Islet of Langerhans (tissue), 1 donor: ENCODE data around the gene CPSF4L.
"Not testable (repeated sequence)": the region's sequence is repeated elsewhere in the genome, so short reads cannot be mapped to it uniquely, and the experiment has no call there.

ENCODE experiments used
- FAIRE-seq: peaks from one replicate; lab custom pipeline; 2011; peaks lifted over from hg19 to GRCh38; lab: Jason Lieb, UNC

The CPSF4L gene

DNA sequence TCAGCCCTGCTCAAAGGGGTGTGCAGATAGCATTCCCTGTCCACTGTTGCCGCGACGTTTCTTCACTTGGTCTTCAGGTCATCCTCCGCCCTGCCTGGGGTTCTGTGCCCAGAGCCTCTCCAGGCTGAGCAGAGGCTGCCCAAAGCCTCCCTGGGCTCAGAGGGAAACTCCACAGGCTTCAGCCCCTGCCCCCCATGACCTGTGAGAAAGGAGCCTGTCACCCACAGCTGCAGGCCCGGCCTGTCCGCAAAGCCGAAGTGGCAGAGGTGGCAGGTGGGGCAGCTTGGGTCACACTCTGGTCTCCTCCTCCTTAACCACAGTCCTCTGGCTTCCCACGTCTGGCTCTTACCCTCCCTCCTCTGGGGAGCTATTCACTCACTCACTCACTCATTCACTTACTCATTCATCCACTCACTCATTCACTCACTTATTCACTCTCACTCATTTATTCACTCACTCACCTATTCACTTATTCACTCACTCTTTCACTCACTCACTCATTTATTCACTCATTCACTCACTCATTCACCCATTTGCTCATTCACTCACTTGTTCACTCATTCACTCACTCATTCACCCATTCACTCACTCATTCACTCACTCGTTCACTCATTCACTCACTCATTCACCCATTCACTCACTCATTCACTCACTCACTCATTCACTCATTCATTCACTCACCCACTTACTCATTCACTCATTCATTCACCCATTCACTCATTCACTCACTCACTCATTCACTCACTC, 7.1 kb upstream of the CPSF4L start:
- no peak for FAIRE-seq

DNA sequence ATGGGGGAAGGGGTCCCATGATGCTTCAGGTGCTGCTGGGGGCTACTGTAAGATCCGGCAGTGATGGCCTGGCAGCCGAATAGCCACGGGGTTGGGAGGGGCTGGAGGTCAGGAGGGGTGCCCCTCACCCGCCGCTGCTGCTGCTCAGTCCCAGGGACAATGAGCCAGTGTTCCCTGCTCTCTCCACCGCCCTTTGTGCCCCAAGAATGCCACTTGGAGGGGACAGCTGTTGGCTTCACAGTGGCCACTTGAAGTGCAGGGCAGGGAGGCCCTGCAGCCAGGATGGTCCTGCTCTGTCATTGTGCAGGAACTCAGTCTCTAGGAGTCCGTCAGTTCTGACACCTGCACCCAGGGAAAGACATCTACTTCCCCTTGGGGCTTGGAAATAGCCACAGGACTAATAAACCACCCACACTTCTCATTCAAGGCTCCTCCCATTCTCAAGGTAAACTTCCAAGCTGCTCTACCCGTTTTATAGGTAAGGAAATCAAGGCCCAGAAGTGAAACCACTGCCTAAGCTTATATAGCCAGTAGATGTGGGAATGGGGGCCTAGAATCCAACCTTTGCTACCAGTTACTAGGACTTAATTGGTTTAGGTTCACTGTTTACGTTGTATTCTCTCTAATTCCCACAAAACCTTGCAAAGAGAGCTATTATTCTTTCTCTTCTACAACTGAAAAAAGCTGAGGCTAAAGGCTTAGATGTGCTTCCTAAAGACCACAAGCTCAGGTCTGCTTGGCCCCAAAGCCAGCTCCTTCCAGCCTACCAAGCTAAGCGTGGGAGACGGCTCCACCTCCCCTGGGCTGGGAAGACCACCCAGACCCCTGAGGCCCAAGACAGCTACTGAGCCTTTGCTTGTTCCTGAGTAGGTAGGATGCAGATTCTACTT, 6.2 kb upstream of the CPSF4L start:
- FAIRE-seq = no peak

DNA sequence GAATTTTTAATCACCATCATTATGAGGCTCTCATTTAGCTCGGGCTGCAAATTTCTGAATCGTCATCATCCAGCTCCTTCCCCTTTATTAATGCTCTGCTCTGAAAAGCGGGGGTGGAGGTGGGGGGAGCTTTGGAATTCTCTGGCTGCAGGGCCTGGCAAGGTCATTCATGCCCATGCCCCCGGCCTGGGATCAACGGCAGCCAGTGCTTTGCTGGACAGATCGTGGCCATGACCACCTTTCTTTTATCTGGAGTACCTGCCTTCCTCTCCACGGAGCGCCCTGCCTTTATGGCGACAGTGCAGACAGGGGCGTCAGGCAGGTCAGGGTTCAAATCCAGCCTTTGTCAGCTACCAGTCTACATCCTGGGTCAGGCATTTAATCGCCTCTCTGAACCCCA, 5.1 kb upstream of the CPSF4L start:
- FAIRE-seq = no peak

DNA sequence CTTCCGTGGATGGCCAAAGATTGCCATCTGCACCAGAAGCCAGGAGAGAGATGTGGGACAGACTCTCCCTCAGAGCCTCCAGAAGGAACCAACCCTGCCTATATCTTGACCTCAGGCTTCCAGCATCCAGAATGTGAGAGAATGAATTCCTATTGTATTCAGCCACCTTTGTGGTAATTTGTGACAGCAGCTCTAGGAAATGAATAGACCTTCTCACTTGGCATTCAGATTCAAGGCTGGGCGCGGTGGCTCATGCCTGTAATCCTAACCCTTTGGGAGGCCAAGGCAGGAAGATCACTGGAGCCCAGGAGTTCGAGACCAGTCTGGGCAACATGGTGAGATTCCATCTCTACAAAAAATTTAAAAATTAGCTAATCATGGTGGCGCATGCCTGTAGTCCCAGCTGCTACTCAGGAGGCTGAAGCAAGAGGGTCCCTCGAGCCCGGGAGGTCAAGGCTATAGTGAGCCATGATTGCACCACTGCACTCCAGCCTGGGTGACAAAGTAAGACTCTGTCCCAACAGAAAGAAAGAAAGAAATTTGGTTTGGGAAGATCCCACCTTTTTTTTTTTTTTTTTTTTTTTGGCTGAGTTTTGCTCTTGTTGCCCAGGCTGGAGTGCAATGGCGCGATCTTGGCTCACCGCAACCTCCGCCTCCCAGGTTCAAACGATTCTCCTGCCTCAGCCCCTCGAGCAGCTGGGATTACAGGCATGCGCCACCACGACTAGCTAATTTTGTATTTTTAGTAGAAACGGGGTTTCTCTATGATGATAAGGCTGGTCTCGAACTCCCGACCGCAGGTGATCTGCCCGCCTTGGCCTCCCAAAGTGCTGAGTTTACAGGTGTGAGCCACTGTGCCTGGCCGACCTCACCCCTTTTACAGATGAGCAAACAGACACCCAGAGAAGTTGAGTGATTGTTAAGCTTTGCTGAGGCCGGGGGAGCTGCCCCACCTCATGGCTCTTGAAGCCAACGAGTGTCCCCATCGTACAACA, 4.3 kb upstream of the CPSF4L start:
- FAIRE-seq = no peak

DNA sequence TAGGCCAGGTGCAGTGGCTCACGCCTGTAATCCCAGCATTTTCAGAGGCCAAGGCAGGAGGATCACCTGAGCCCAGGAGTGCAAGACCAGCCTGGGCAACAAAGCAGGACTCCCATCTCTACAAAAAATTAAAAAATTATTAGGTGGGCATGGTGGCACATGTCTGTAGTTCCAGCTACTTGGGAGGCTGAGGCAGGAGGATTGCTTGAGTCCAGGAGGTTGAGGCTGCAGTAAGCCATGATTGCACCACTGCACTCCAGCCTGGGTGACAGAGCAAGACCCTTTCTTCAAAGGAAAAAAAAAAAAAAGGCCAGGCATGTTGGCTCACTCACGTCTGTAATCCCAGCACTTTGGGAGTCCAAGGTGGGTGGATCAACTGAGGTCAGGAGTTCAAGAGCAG, 2.8 kb upstream of the CPSF4L start:
- FAIRE-seq = not testable (repeated sequence)

DNA sequence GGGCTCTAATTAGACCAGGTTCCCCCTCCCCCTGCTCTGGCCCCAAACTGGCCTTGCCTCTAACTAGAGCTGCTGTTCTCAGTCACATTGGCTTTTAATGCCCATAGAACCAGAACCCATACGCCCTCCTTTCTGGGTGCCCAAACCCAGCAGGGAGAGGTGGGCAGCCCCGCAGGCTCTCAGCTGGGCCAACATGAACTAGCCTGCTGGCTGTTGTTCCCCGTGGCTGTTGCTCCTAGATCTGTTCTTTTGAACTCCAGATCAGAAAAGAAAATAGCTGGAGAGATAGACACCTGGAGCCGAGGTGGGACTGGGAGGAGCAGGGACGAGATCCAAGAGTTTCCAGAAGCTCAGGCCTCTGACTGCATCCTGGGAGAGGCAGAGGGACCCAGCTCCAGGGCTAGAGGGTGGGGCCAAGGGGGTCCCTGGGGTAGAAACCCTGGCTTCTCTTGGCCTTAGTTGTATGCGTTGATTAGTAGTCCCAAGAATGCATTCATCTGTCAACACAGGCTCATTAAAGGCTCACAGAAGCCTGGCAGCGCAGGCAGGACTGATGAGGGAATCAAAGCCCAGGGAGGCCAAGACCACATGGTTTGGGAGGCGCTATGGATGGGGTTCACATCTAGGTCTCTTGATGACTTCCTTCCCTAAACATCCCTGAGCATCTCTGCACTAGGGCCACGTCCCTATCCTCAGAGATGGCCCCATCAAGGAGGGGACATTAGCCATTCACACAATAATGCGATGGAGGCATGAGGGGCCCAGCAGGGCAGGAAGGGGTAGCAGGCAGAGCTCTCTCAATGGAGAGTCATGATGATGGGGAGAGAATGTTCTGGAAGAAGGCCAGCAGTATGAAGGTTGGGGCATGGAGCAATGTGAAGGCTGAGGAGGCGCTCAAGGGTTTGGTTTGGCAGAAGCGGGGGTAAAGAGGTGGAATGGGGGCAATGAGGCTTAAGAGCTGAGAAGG, 1.3 kb upstream of the CPSF4L start:
- no peak for FAIRE-seq

DNA sequence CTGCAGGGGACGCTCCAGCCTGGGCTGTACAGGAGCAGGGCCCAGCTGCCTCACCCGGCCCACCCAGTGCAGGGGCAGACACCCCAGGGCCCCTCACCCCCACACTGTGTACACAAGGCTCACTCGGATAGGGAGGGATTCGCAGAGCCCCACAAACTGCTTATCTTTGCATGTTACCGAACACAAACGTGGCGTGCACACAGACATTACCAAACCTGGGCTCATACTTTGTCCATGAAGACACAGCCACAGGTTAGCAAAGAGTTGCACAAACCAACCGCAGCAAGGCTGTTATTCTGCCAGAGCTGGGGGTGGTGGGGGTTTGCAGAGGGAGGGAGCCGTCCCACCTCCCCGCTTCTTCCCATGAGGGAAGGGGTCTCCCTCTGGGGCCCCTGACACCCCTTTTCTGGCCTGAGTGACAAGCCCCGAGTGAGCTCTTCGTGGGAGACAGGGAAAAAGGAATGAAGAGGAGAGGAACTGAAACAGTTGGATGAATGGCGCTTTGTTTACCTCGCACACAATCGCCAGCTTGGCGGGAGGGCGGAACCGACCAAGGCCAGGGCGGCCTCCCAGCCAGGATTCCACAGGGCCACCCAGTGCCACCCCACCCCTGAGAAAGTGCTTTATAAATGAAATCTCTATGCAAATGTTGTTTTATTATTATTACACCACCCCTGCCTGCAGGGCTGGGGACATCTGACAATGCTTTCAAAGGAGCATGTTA, 434 bp upstream of the CPSF4L start:
- FAIRE-seq = no peak

DNA sequence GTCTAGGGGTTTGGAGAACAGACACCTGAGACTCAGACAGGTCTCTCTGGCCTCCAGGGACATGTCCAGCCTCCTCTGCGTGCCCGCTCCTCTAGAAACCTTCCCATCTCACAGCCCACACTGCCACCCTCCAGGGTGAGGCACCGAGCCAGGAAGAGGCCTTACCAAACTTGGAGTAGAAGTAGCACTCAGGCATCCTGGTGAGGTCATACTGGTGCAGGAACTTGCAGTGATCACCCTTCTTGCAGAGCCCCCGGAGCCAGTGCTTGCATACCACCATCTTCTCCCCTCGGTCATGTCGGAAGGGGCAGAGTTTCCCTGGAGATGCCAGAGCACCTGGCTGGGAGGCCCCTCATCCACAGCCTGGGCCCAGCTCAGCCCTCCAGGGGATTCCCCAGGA, 4.2 kb downstream of the CPSF4L start:
- FAIRE-seq = no peak

DNA sequence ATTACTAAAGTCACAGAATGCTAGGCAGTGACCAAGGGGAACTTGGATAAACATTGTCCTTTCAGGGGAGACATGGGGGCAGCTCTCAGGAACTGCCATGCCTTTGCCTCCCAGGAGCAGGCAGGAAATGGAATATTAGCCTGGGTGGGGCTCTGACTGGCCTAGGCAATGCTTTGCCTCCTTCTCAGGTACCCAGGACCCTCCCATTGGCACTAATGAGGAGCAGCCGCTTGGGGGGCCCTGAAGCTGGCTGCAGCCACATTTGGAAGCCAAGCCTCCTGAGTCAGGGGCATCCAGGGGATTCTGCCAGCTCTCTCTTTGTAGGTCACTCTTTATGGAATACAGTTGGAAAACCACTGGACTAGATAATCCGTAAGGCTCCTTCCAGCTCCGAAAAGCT, 5.5 kb downstream of the CPSF4L start:
- no peak for FAIRE-seq

DNA sequence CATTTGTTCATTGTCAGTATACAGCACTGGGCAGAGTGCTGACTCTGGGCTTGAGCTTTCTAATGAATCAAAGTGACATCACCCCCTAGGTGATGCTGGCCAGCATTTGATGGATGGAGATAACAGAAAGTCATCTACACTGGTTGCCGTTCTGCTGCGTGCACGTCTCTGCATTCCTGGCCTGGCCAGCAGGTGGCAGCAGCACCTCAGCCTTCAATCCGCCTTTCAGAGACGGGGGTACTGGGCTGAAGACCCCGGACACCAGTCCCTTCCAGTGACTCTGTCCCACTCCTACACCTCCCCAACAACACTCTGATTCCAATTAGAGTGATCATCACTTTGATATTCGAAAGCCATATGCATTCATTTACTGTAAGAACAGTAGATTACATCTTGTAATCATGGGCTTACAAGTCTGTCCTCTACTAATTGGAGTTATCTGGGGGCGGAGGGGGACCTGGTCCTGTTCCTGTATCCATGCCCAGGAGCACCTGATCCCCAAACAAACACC, 6.0 kb downstream of the CPSF4L start:
- FAIRE-seq = no peak

DNA sequence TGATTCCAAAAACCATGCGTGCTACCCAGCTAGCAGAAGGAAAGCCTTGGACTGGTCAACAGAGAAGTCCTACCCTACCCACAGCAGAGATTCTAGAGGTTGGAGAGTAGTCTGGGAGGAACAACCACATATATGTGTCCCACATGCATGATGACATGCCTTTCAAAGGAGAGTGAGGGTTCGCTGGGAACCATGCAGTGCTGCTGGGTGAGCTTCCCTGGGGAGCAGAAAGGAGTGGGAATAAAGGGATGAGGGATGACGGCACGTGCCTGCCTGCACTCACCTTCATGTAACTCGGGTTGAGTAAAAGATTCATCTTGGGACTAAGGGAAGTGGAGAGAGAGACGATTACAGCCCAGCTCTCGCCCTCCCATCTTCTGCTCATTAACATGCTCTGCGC, 9.8 kb downstream of the CPSF4L start:
- FAIRE-seq = no peak

DNA sequence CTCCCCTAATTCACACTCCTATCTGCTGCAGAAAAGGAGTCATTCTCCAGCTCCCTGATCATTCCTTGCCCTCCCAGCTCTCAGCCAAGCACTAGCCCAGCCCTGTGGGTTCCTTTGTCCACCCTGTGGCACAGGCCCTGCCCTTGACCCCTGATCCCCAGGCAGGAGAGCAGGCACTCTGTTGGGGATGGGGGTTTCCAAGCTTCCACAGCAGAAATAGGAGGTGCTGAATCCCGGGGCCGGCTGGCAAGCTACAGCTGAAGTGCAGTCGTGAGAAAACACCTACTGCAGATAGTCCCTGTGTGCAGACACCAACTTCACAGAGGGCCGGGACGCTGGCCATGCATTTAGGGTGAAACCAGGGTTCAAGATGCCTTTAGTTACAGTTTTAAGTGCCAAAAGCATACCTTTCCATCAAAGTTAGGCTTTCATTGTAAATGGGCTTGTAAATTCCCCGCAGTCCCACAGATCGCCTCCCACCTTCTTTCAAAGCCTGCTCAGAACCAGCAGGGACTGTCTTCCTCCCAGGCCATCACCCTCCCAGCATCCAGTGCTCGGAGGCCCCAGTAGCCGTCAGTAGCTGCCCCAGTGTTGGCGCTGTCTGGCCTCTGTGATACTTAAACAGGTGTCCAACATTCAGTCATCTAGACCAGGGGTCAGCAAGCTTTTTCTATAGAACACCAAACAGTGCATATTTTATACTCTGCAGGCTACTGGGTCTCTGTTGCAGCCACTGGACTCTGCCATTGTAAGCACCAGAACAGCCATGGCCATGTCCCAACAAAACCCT, 10.6 kb downstream of the CPSF4L start:
- FAIRE-seq = no peak

DNA sequence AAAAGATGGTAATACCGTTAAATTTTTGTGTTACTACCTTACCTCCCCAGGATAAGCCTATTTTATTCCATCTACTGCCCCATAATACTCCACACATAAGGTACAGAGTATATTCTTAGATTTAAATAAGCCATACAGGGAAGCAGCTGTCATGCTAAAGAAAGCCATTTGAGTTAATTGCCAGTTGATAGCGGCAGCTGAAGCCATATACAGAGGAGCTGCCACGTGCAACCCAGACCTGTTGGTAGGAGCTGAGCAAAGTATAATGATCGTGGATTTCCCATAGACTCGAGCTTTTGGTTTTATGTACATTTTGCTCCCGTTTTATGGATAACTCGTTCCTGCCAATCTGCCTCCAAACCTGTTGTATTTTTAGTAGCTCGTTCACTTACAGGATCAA, 12.0 kb downstream of the CPSF4L start:
- no peak for FAIRE-seq

DNA sequence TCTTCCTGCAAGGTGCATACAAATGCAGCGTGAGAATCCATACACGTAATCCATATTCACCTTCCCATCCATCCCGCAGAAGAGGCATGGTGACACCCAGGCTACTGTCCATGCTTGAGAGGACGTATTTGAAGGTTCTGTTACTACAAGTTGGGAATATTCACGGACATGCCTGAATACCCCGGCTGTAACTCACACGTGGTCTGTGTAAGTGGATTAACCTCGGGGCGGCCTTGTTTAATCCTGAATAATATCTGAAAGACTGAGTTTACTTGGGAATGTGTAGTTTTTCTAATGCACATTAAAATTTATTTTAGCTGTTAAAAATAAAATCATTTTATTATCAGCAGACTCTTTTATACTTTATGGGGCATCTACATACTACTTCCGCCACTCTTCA, 13.1 kb downstream of the CPSF4L start:
- FAIRE-seq = no peak

DNA sequence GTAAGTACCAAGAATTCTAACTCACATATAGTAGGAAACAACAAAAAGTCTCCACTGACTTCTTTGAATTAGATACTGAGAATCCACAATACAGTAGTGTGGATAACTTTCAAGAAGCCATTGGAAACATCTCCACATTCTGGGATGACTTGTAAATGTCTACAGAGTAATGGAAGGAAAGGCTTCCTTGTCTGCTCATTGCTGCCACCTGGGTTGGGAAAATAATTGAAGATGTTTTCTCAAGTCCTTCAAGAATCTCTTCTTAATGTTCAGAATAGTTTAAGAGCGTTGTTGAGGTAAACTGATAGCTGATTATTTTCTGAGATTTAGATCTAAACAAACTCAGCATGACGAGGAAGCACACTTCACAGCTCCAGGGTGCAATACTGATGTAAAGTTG, 14.0 kb downstream of the CPSF4L start:
- FAIRE-seq = no peak

DNA sequence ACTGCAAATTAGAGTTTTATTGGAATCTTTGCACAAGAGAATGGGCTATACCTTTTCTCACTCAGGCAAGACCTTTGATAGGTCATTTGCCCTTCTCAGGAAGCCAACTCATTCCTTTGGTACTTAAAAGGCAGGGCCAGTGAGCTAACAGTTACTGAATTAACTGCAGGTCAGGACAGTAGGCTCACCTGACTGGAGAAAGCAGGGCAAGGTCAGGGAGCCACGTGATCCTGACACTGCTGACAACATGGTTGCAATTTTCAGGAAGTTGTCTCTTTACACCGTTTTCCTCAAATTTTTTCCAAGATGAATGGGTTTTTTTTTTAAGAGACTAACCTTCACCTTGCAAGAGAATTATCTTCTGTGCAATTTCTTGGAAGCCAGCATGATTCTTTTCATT, 21.1 kb downstream of the CPSF4L start:
- FAIRE-seq = no peak

DNA sequence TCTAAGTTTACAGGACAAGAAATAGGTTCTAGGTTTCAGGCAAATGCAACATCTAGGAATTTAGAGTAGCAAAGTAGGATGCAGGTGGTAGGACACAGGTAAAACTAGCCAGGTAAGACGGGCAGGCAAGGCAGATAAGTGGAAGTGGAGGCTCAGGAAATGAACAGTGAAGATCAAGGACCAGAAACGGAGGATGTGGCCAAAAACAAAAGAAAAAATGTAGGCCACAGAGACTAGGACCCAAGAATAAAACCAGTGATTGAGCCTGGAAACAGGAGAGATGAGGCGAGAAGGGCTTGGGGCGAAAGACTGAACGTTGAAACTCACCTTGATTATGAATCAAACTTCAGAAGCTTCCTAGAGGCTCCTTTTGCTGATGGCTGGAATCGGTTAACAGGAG, 24.0 kb downstream of the CPSF4L start:
- FAIRE-seq = no peak

DNA sequence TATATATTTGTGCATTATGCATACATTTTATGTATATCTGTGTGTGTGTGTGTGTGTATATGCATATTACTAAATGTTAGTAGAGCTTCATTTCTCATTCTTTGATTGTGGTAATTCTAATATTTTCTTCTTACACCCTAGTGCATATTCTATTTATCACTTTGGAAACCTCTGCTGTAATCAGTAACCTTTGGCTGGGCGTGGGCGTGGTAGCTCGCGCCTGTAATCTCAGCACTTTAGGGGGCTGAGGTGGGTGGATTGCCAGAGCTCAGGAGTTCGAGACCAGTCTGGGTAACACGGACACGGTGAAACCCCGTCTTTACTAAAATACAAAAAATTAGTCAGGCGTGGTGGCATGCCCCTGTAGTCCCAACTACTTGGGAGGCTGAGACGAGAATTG, 26.9 kb downstream of the CPSF4L start:
- FAIRE-seq = no peak

DNA sequence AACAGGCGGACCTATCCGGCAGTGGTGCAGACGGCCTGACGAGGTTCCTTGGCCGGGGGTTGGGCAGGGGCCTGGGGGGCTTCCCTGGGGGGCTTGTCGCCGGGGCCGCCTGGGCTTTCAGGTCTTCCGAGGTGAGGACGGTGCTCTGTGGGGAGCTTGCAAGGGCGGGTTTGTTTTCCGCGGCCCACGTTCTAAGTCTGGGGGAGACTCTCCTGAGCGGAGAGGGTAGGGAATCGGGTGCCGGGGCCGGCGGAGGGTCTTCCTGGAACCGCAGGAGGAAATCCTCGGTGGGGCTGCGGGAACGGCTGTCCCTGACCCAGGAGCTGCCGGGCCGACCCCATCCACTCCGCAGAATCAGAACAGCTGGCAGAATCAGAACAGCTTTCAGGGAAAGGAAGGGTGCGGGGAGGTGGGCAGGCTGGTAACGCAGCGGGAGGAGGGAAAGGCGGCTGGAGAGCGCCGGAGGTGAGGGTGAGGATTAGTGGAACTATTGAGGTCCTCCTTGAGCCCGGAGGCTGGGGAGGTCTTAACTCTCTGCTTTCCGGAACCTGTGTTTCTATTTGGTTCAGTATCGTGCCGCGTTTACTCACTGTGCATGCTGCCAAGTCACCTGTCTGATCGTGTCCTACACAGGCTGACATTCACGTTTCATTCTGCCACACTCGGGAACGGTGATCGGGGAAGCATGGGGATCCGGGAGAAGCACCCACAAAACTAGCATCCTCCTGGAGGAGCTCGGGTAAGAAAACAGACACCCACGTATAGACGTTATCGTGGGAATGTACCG, 28.9 kb downstream of the CPSF4L start:
- FAIRE-seq = no peak
